ENCODE results near the gene TUBB4B. TPM values are rescaled to one million over a fixed set of nuclear protein-coding genes. Genes with fewer than 3 reads are reported as not detected.
A peak's percentile ranks its signal among the peaks of the same experiment; 100 is the strongest.

TUBB4B gene
- total RNA-seq, 1 donor from 2014 or later: 329 TPM

GRCh38 chr9:137267933-137268355 lies 26.9 kb downstream of the TUBB4B start:
- Mint-ChIP-seq H3K36me3 (ENCODE audit: low read depth) (peaks cover 6% of the 10 kb centered on the region), H3K4me1 (peaks cover 5% of the 10 kb centered on the region), H3K9me3 (no peaks in the 10 kb centered on the region), H3K27me3 (ENCODE audit: low read depth) (no peaks in the 10 kb centered on the region), H3K27ac (ENCODE audit: unreplicated experiment) (peak overlapping the region; percentile 67), H3K4me3 (peak overlapping the region; percentile 24)
- no peak for TF ChIP-seq CTCF (conservative IDR thresholded peaks at IDR 0.05)
- DNase-seq (ENCODE audit: low read depth, low spot score): no peak

GRCh38 chr9:137268538-137269201 lies 27.6 kb downstream of the TUBB4B start:
- H3K4me3 Mint-ChIP-seq: peak overlapping the region; percentile 24
- no peak for TF ChIP-seq CTCF (conservative IDR thresholded peaks at IDR 0.05)
- no peaks in the 10 kb centered on the region for H3K27me3 Mint-ChIP-seq (ENCODE audit: low read depth)
- H3K27ac Mint-ChIP-seq (ENCODE audit: unreplicated experiment): peak overlapping the region; percentile 24
- H3K4me1 Mint-ChIP-seq: peaks cover 5% of the 10 kb centered on the region
- no peak for DNase-seq (ENCODE audit: low read depth, low spot score)
- H3K9me3 Mint-ChIP-seq: no peaks in the 10 kb centered on the region
- peaks cover 6% of the 10 kb centered on the region for H3K36me3 Mint-ChIP-seq (ENCODE audit: low read depth)

DNA sequence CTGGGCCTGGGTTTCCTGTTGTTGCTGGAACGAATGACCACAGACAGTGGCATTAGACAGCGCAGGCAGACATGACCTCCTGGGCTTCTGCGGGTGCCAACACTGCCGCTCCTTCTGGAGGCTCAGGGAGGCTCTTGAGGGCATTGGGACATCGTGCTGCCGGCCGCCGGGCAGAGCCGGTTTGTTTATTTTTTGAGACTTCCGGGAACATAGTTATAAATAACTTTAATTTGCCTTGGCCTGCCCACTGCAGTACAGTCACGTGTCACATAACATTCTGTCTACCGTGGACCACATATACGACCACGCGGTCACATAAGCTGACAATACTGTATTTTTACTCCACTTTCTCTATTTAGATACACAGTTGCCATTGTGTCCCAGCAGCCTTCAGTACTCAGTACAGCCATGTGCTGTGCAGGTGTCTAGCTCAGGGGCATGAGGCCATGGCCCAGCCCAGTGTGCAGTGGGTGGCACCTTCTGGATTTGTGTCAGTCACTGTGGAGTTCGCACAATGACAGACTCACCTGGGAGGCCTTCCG lies 28.2 kb downstream of the TUBB4B start:
- Mint-ChIP-seq H3K4me1 (peaks cover 5% of the 10 kb centered on the region), H3K9me3 (no peaks in the 10 kb centered on the region)

GRCh38 chr9:137270929-137271695 lies 30.0 kb downstream of the TUBB4B start:
- H3K9me3 Mint-ChIP-seq: no peaks in the 10 kb centered on the region
- peaks cover 6% of the 10 kb centered on the region for H3K36me3 Mint-ChIP-seq (ENCODE audit: low read depth)
- H3K4me3 Mint-ChIP-seq: no peak overlapping the region
- peak overlapping the region; percentile 86 for H3K27ac Mint-ChIP-seq (ENCODE audit: unreplicated experiment)
- peaks cover 9% of the 10 kb centered on the region for H3K4me1 Mint-ChIP-seq
- no peak for TF ChIP-seq CTCF (conservative IDR thresholded peaks at IDR 0.05)
- H3K27me3 Mint-ChIP-seq (ENCODE audit: low read depth): no peaks in the 10 kb centered on the region
- DNase-seq (ENCODE audit: low read depth, low spot score): no peak

More for the DNA sequence above, 28.2 kb downstream of the TUBB4B start:
- H3K27ac Mint-ChIP-seq (ENCODE audit: unreplicated experiment): no peak overlapping the region
- no peak for DNase-seq (ENCODE audit: low read depth, low spot score)
- no peaks in the 10 kb centered on the region for H3K27me3 Mint-ChIP-seq (ENCODE audit: low read depth)
- no peak overlapping the region for H3K4me3 Mint-ChIP-seq
- no peak for TF ChIP-seq CTCF (conservative IDR thresholded peaks at IDR 0.05)
- H3K36me3 Mint-ChIP-seq (ENCODE audit: low read depth): peaks cover 6% of the 10 kb centered on the region

DNA sequence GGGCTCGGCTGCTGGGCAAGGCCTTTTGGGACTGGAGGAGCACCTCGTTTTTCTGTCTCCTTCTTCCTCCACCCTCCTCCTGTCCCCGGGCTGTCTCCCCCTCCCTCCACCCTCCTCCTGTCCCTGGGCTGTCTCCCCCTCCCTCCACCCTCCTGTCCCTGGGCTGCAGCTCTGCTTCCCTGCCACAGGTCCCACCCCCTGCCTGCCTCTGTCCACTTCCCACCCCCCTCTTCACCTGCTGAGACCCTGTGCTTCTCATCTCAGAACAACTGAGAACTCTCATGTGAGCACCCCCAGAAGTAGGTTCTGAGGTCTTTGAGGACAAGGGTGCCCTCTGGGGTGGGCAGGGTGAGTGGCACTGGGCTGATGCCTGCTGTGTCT lies 30.6 kb downstream of the TUBB4B start:
- H3K9me3 Mint-ChIP-seq: no peaks in the 10 kb centered on the region
- no peak for DNase-seq (ENCODE audit: low read depth, low spot score)
- no peaks in the 10 kb centered on the region for H3K27me3 Mint-ChIP-seq (ENCODE audit: low read depth)
- TF ChIP-seq CTCF (conservative IDR thresholded peaks at IDR 0.05): no peak
- H3K4me3 Mint-ChIP-seq: no peak overlapping the region
- H3K27ac Mint-ChIP-seq (ENCODE audit: unreplicated experiment): no peak overlapping the region
- H3K36me3 Mint-ChIP-seq (ENCODE audit: low read depth): peaks cover 6% of the 10 kb centered on the region
- peaks cover 9% of the 10 kb centered on the region for H3K4me1 Mint-ChIP-seq
